HCT116 (cell line): Measurements from ENCODE around the gene SLC9A9. TPM values are rescaled to one million over a fixed set of nuclear protein-coding genes. Genes with fewer than 3 reads are reported as not detected.

ENCODE experiments used
- ATAC-seq: fragments of 200-7000 bp; cut with Tn5 transposase; 2 replicates; pipeline ENCODE4 v1.9.1; 2020; ENCODE audit warnings: mild to moderate bottlenecking, moderate library complexity
- BruUV-seq: library from RNA; stranded (reverse); fragments of 400-500 nt; replicated peaks from 2 replicates; lab custom pipeline; 2021; lab: Mats Ljungman, UMichigan
- CTCF ChIA-PET: fragments of 300-600 bp; sonication (Branson Sonifier 250); formaldehyde crosslinking; loops from one replicate; lab custom pipeline; 2021; ENCODE audit warnings: antibody characterized with exemption; lab: Charles Lee
- POLR2A ChIA-PET: fragments of 300-600, 350-600 bp; sonication (Branson Sonifier 250); formaldehyde crosslinking; loops from one replicate; lab custom pipeline; 2021; ENCODE audit warnings: antibody characterized with exemption; lab: Charles Lee
- RAD21 ChIA-PET, 2 experiments: fragments of 300-600 bp; sonication (Branson Sonifier 250); formaldehyde crosslinking; loops; one replicate each; lab custom pipeline; 2023; ENCODE audit warnings: low total read pairs in 2 of 2; ENCODE audit not compliant: uncharacterized antibody in 2 of 2, unreplicated experiment in 2 of 2, low non-redundant PET in 1 of 2; lab: Charles Lee
- DNase-seq: peaks from one replicate; pipeline ENCODE4 v3.0.0-alpha.2; 2010; ENCODE audit warnings: low read depth, low spot score
- H2AFZ ChIP-seq: fragments of 200-600 bp; shearing (Covaris generic), sonication (generic); 2 replicates; pipeline ENCODE4 v1.6.1; 2017; ENCODE audit warnings: low read depth, mixed run types, mixed read lengths, antibody characterized with exemption, low read length; ENCODE audit not compliant: poor library complexity, severe bottlenecking
- H3K27ac ChIP-seq: 2 replicates; pipeline ENCODE4 v1.5.1; 2012; ENCODE audit warnings: low read depth, low read length
- H3K27me3 ChIP-seq: fragments of 200-600 bp; sonication (generic); 2 replicates; pipeline ENCODE4 v1.6.1; 2016; ENCODE audit warnings: mixed run types, low read length, mixed read lengths; ENCODE audit not compliant: insufficient read depth
- H3K36me3 ChIP-seq, 2 experiments: fragments of 200-500 bp in 1 of 2; fragments of 200-600 bp in 1 of 2; sonication (Bioruptor generic) in 1 of 2; sonication (generic) in 1 of 2; 2 replicates each; pipeline versions ENCODE4 v1.5.1 to v1.6.1; 2014 to 2016; ENCODE audit warnings: low read length in 2 of 2, inconsistent platforms in 1 of 2, mixed read lengths in 1 of 2, mixed run types in 1 of 2; ENCODE audit not compliant: insufficient read depth in 2 of 2, control insufficient read depth in 1 of 2
- H3K4me1 ChIP-seq, 2 experiments: fragments of 200-600 bp in 1 of 2; sonication (generic) in 1 of 2; 2 replicates each; pipeline versions ENCODE4 v1.5.1 to v1.6.1; 2012 to 2017; ENCODE audit warnings: low read length in 2 of 2, inconsistent platforms in 1 of 2, mild to moderate bottlenecking in 1 of 2, mixed read lengths in 1 of 2, mixed run types in 1 of 2, moderate library complexity in 1 of 2; ENCODE audit not compliant: insufficient read depth in 2 of 2, control insufficient read depth in 1 of 2
- H3K4me2 ChIP-seq: fragments of 200-600 bp; sonication (generic); 2 replicates; pipeline ENCODE4 v1.6.1; 2017; ENCODE audit warnings: mixed run types, low read length, mixed read lengths
- H3K4me3 ChIP-seq, 2 experiments: fragments of 200-600 bp in 1 of 2; sonication (generic) in 1 of 2; replicated peaks in 1 of 2; 2 replicates each; pipeline ENCODE4 v1.5.1; 2011 to 2016; ENCODE audit warnings: low read length in 2 of 2, control low read depth in 1 of 2, low read depth in 1 of 2, mild to moderate bottlenecking in 1 of 2, mixed read lengths in 1 of 2, mixed run types in 1 of 2
- H3K79me2 ChIP-seq: fragments of 200-600 bp; sonication (generic); 2 replicates; pipeline ENCODE4 v1.6.1; 2017; ENCODE audit warnings: mild to moderate bottlenecking, mixed run types, low read length, moderate library complexity, mixed read lengths; ENCODE audit not compliant: insufficient read depth
- H3K9ac ChIP-seq: fragments of 200-600 bp; sonication (generic); 2 replicates; pipeline ENCODE4 v1.6.1; 2016; ENCODE audit warnings: low read length, mixed read lengths
- H3K9me2 ChIP-seq: fragments of 200-600 bp; sonication (generic), shearing (Covaris generic); 2 replicates; pipeline ENCODE4 v1.6.1; 2017; ENCODE audit warnings: mixed run types, mild to moderate bottlenecking, moderate library complexity; ENCODE audit not compliant: insufficient read depth
- H3K9me3 ChIP-seq, 2 experiments: fragments of 200-500 bp in 1 of 2; fragments of 200-600 bp in 1 of 2; sonication (Bioruptor generic) in 1 of 2; sonication (generic) in 1 of 2; 2 replicates each; pipeline ENCODE4 v1.6.1; 2014 to 2017; ENCODE audit warnings: low read length in 2 of 2, mixed read lengths in 2 of 2, inconsistent platforms in 1 of 2, low read depth in 1 of 2, mild to moderate bottlenecking in 1 of 2, mixed run types in 1 of 2, moderate library complexity in 1 of 2; ENCODE audit not compliant: control insufficient read depth in 1 of 2, insufficient read depth in 1 of 2
- H4K20me1 ChIP-seq: fragments of 200-600 bp; sonication (generic), shearing (Covaris generic); 2 replicates; pipeline ENCODE4 v1.6.1; 2017; ENCODE audit warnings: mixed run types, mild to moderate bottlenecking, moderate library complexity; ENCODE audit not compliant: insufficient read depth
- ATF3 ChIP-seq: IDR thresholded peaks from 2 replicates; pipeline ENCODE4 v1.6.1; 2012
- CEBPB ChIP-seq: IDR thresholded peaks from 2 replicates; pipeline ENCODE4 v1.6.1; 2012; ENCODE audit warnings: low read depth
- CTCF ChIP-seq, 3 experiments: fragments of 200-600 bp in 1 of 3; sonication (generic) in 1 of 3; IDR thresholded peaks in 2 of 3; conservative IDR thresholded peaks in 1 of 3; 2 replicates each; pipeline ENCODE4 v1.5.1; 2012 to 2017; ENCODE audit warnings: low read depth in 2 of 3, low read length in 2 of 3, antibody characterized with exemption in 1 of 3, borderline replicate concordance in 1 of 3, control low read depth in 1 of 3, mild to moderate bottlenecking in 1 of 3, mixed read lengths in 1 of 3, mixed run types in 1 of 3, moderate library complexity in 1 of 3; ENCODE audit not compliant: insufficient read depth in 1 of 3
- EGR1 ChIP-seq: IDR thresholded peaks from 2 replicates; pipeline ENCODE4 v1.6.1; 2012; ENCODE audit warnings: low read depth
- EZH2 ChIP-seq: fragments of 200-600 bp; sonication (generic); IDR thresholded peaks from 2 replicates; pipeline ENCODE4 v1.6.1; 2017; ENCODE audit warnings: antibody characterized with exemption, mixed run types
- EZH2phosphoT487 ChIP-seq: fragments of 200-600 bp; IDR thresholded peaks from 2 replicates; pipeline ENCODE4 v1.6.1; 2018; ENCODE audit warnings: antibody characterized with exemption, borderline replicate concordance
- FOSL1 ChIP-seq: IDR thresholded peaks from 2 replicates; pipeline ENCODE4 v1.6.1; 2012; ENCODE audit warnings: low read depth
- JUND ChIP-seq: IDR thresholded peaks from 2 replicates; pipeline ENCODE4 v1.6.1; 2012
- POLR2A ChIP-seq: IDR thresholded peaks from 2 replicates; pipeline ENCODE4 v1.7.0; 2011; ENCODE audit warnings: borderline replicate concordance; ENCODE audit not compliant: insufficient read depth, insufficient read length; ENCODE audit errors: extremely low read depth
- POLR2AphosphoS5 ChIP-seq: IDR thresholded peaks from 2 replicates; pipeline ENCODE4 v1.6.1; 2011; ENCODE audit warnings: mild to moderate bottlenecking, low read depth, low read length, moderate library complexity
- REST ChIP-seq: IDR thresholded peaks from 2 replicates; pipeline ENCODE4 v1.6.1; 2012; ENCODE audit warnings: low read depth
- SIN3A ChIP-seq: IDR thresholded peaks from 2 replicates; pipeline ENCODE4 v1.6.1; 2012; ENCODE audit warnings: low read depth
- SRF ChIP-seq: IDR thresholded peaks from 2 replicates; pipeline ENCODE4 v1.6.1; 2012; ENCODE audit warnings: low read depth
- YY1 ChIP-seq: IDR thresholded peaks from 2 replicates; pipeline ENCODE4 v1.6.1; 2011; ENCODE audit warnings: low read length, low read depth, moderate library complexity, mild to moderate bottlenecking; ENCODE audit not compliant: insufficient replicate concordance; ENCODE audit errors: extremely low read depth
- ZBTB33 ChIP-seq: IDR thresholded peaks from 2 replicates; pipeline ENCODE4 v1.6.1; 2011; ENCODE audit warnings: mild to moderate bottlenecking, low read length, moderate library complexity; ENCODE audit not compliant: insufficient replicate concordance; ENCODE audit errors: extremely low read depth
- ZFX ChIP-seq: fragments of 450-650 bp; IDR thresholded peaks from 2 replicates; pipeline ENCODE4 v1.6.1; 2017
- ZNF274 ChIP-seq: fragments of 200-500 bp; sonication (Bioruptor generic); IDR thresholded peaks from 2 replicates; pipeline ENCODE4 v1.6.1; 2014; ENCODE audit warnings: mild to moderate bottlenecking, low read depth, low read length, inconsistent platforms
- intact Hi-C: fragments of 100-400 bp; cut with micrococcal nuclease; formaldehyde crosslinking; loops from 2 replicates; pipeline ENCODE4 v1.10.0; 2022
- total RNA-seq: library from RNA; stranded (reverse); gene quantifications from one replicate; pipeline ENCODE4 v1.2.1, GENCODE V29; 2021; ENCODE audit not compliant: unreplicated experiment

SLC9A9 gene
- total RNA-seq, 1 experiment from 2014 or later, result 0.20 TPM

GRCh38 chr3:143700431-143700975 lies 147.8 kb downstream of the SLC9A9 start:
- BruUV-seq, result no TSS peak
- intact Hi-C loops, result no loop called here

More at GRCh38 chr3:143700431-143700975, 147.8 kb downstream of the SLC9A9 start:
- H3K9me3 ChIP-seq, result no peaks in the 10 kb centered on the region
- no peak overlapping the region for H3K4me2 ChIP-seq
- ChIA-PET CTCF (no interaction called here), POLR2A (no interaction called here), RAD21 (no interaction called here)
- 0 out of 2 replicates have a peak, but pooled peaks cover 6% of the 10 kb centered on the region for H3K27me3 ChIP-seq
- no peak overlapping the region for H3K27ac ChIP-seq
- H2AFZ ChIP-seq, result no peak overlapping the region
- H3K4me3 ChIP-seq, result no peak overlapping the region
- no peak for TF ChIP-seq POLR2A
- no peak for TF ChIP-seq EZH2phosphoT487
- TF ChIP-seq FOSL1, result no peak
- TF ChIP-seq EZH2, result no peak
- TF ChIP-seq SIN3A, result no peak
- no peak for TF ChIP-seq ZFX
- TF ChIP-seq YY1, result no peak
- no peak for TF ChIP-seq CEBPB
- TF ChIP-seq REST, result no peak
- TF ChIP-seq CTCF (IDR thresholded peaks at IDR 0.05 in 2 of 3, conservative IDR thresholded peaks at IDR 0.05 in 1 of 3; ENCODE audit: borderline replicate concordance in 1 of 3, insufficient read depth in 1 of 3, low read depth in 2 of 3, low read length in 2 of 3), result no peak
- no peak for TF ChIP-seq ZNF274
- no peak for TF ChIP-seq ZBTB33
- no peak for TF ChIP-seq EGR1
- TF ChIP-seq JUND, result no peak
- TF ChIP-seq ATF3, result no peak
- no peak for TF ChIP-seq POLR2AphosphoS5
- TF ChIP-seq SRF, result no peak
- ATAC-seq (no peak), DNase-seq (no peak)
- no peaks in the 10 kb centered on the region for H3K79me2 ChIP-seq
- no peaks in the 10 kb centered on the region for H3K4me1 ChIP-seq
- H3K9me2 ChIP-seq, result no peaks in the 10 kb centered on the region
- no peaks in the 10 kb centered on the region for H4K20me1 ChIP-seq
- H3K36me3 ChIP-seq, result no peaks in the 10 kb centered on the region
- no peak overlapping the region for H3K9ac ChIP-seq
